GM23338 (cell line): ENCODE results near the gene KIAA1328. TPM values are rescaled to one million over a fixed set of nuclear protein-coding genes. Genes with fewer than 3 reads are reported as not detected.

ENCODE experiments used
- ATAC-seq: fragments of 200-7000 bp; cut with Tn5 transposase; 3 replicates; pipeline ENCODE4 v1.9.1; 2020
- DNase-seq: peaks from one replicate; pipeline ENCODE4 v3.0.0-alpha.2; 2015; ENCODE audit warnings: low spot score
- H2AFZ ChIP-seq: fragments of 200-600 bp; sonication (generic); 2 replicates; pipeline ENCODE4 v1.8.0; 2016; ENCODE audit warnings: antibody characterized with exemption, mild to moderate bottlenecking, moderate library complexity
- H3F3A ChIP-seq: fragments of 200-600 bp; sonication (generic); replicated peaks from 2 replicates; pipeline ENCODE4 v1.8.0; 2017; ENCODE audit warnings: antibody characterized with exemption, mixed run types, low read depth
- H3K27ac ChIP-seq: fragments of 200-600 bp; sonication (generic); 2 replicates; pipeline ENCODE4 v1.6.1; 2016; ENCODE audit warnings: low read depth
- H3K27me3 ChIP-seq: fragments of 200-600 bp; sonication (generic); 2 replicates; pipeline ENCODE4 v1.8.0; 2016; ENCODE audit warnings: mild to moderate bottlenecking, mixed run types, moderate library complexity; ENCODE audit not compliant: insufficient read depth
- H3K36me3 ChIP-seq: fragments of 200-600 bp; sonication (generic); 2 replicates; pipeline ENCODE4 v1.8.0; 2016; ENCODE audit warnings: mild to moderate bottlenecking; ENCODE audit not compliant: insufficient read depth
- H3K4me1 ChIP-seq: fragments of 200-600 bp; sonication (generic); 2 replicates; pipeline ENCODE4 v1.8.0; 2016; ENCODE audit warnings: mild to moderate bottlenecking, moderate library complexity; ENCODE audit not compliant: insufficient read depth
- H3K4me2 ChIP-seq: fragments of 200-600 bp; sonication (generic); 2 replicates; pipeline ENCODE4 v1.7.1; 2017; ENCODE audit warnings: mixed run types
- H3K4me3 ChIP-seq: fragments of 200-600 bp; sonication (generic); 2 replicates; pipeline ENCODE4 v1.6.1; 2016; ENCODE audit warnings: mixed run types
- H3K79me2 ChIP-seq: fragments of 200-600 bp; sonication (generic); replicated peaks from 2 replicates; pipeline ENCODE4 v1.8.0; 2017; ENCODE audit warnings: mild to moderate bottlenecking; ENCODE audit not compliant: insufficient read depth
- H3K9me2 ChIP-seq: fragments of 200-600 bp; sonication (generic); 2 replicates; pipeline ENCODE4 v1.8.0; 2017; ENCODE audit not compliant: insufficient read depth
- H4K20me1 ChIP-seq: fragments of 200-600 bp; sonication (generic); replicated peaks from 2 replicates; pipeline ENCODE4 v1.8.0; 2017; ENCODE audit warnings: mild to moderate bottlenecking; ENCODE audit not compliant: insufficient read depth
- H3K27ac Mint-ChIP-seq: 2 replicates; pipeline ENCODE4 v1.8.0; 2020; ENCODE audit warnings: inconsistent platforms, mild to moderate bottlenecking, moderate library complexity, mixed read lengths
- H3K27me3 Mint-ChIP-seq: 3 replicates; pipeline ENCODE4 v1.8.0; 2022; ENCODE audit warnings: low read depth, mild to moderate bottlenecking, moderate library complexity, mixed read lengths, inconsistent platforms; ENCODE audit not compliant: insufficient read depth, poor library complexity
- H3K36me3 Mint-ChIP-seq: 3 replicates; pipeline ENCODE4 v1.8.0; 2021; ENCODE audit warnings: low read depth, mild to moderate bottlenecking, inconsistent platforms, moderate library complexity, mixed read lengths
- H3K4me1 Mint-ChIP-seq: 3 replicates; pipeline ENCODE4 v1.8.0; 2020; ENCODE audit warnings: mild to moderate bottlenecking, inconsistent platforms, mixed read lengths
- H3K4me3 Mint-ChIP-seq: 3 replicates; pipeline ENCODE4 v1.8.0; 2021; ENCODE audit warnings: moderate library complexity, mild to moderate bottlenecking, inconsistent platforms, mixed read lengths
- H3K9me3 Mint-ChIP-seq: 3 replicates; pipeline ENCODE4 v1.8.0; 2020; ENCODE audit warnings: moderate library complexity, mild to moderate bottlenecking, inconsistent platforms, mixed read lengths
- CREB1 ChIP-seq: fragments of 250-450 bp; sonication (Bioruptor Pico); IDR thresholded peaks from 2 replicates; pipeline ENCODE4 v1.5.0; 2020; ENCODE audit warnings: low read depth, mild to moderate bottlenecking, moderate library complexity
- CTCF ChIP-seq, 2 experiments: fragments of 200-600 bp in 1 of 2; sonication (generic) in 1 of 2; conservative IDR thresholded peaks; 2 replicates each; pipeline versions ENCODE4 v1.5.1 to v1.6.1; 2016 to 2017; ENCODE audit warnings: antibody characterized with exemption in 2 of 2, low read depth in 2 of 2, mild to moderate bottlenecking in 2 of 2, moderate library complexity in 1 of 2
- ETS1 ChIP-seq: IDR thresholded peaks from 2 replicates; pipeline ENCODE4 v1.6.1; 2016; ENCODE audit warnings: antibody characterized with exemption
- EZH2 ChIP-seq: fragments of 200-600 bp; sonication (generic); IDR thresholded peaks from one replicate; pipeline ENCODE4 v1.8.0; 2017; ENCODE audit warnings: antibody characterized with exemption, mild to moderate bottlenecking, low read depth; ENCODE audit not compliant: unreplicated experiment
- EZH2phosphoT487 ChIP-seq: fragments of 200-600 bp; sonication (generic); IDR thresholded peaks from one replicate; pipeline ENCODE4 v1.8.1; 2018; ENCODE audit warnings: antibody characterized with exemption; ENCODE audit not compliant: unreplicated experiment
- JUNB ChIP-seq: IDR thresholded peaks from one replicate; pipeline ENCODE4 v1.6.1; 2016; ENCODE audit warnings: antibody characterized with exemption; ENCODE audit not compliant: unreplicated experiment
- NANOG ChIP-seq: IDR thresholded peaks from 2 replicates; pipeline ENCODE4 v1.6.1; 2016; ENCODE audit warnings: antibody characterized with exemption, borderline replicate concordance
- POLR2AphosphoS5 ChIP-seq: IDR thresholded peaks from 2 replicates; pipeline ENCODE4 v1.6.1; 2016; ENCODE audit warnings: antibody characterized with exemption, low read depth
- REST ChIP-seq: IDR thresholded peaks from one replicate; pipeline ENCODE4 v1.6.1; 2018; ENCODE audit warnings: antibody characterized with exemption; ENCODE audit not compliant: unreplicated experiment
- STAT1 ChIP-seq: IDR thresholded peaks from one replicate; pipeline ENCODE4 v1.6.1; 2016; ENCODE audit warnings: antibody characterized with exemption; ENCODE audit not compliant: unreplicated experiment
- ZNF114 ChIP-seq: fragments of 250-450 bp; sonication (Bioruptor Pico); IDR thresholded peaks from 2 replicates; pipeline ENCODE4 v1.5.0; 2020; ENCODE audit warnings: mild to moderate bottlenecking, moderate library complexity
- ZNF331 ChIP-seq: fragments of 250-450 bp; sonication (Bioruptor Pico); IDR thresholded peaks from 2 replicates; pipeline ENCODE4 v1.5.0; 2020; ENCODE audit warnings: low read depth, mild to moderate bottlenecking, moderate library complexity
- polyA plus RNA-seq: library from polyadenylated mRNA; unstranded; fragments of >200 nt; fragmentation: Nextera tagmentation; extraction: Ambion mirVana; gene quantifications from 2 replicates; pipeline ENCODE4 v1.2.1, GENCODE V29; 2016
- total RNA-seq: library from RNA; depleted of rRNA; stranded (reverse); fragments of >200 nt; shearing (Covaris generic); gene quantifications from 2 replicates; pipeline ENCODE4 v1.2.3, GENCODE V29; 2014
- TF ChIP-seq, protein P1 (sequence below): fragments of 250-450 bp; sonication (Bioruptor Pico); IDR thresholded peaks from 2 replicates; pipeline ENCODE4 v1.5.0; 2020; ENCODE audit warnings: mild to moderate bottlenecking, moderate library complexity

KIAA1328 gene
- total and polyA plus RNA-seq, 2 experiments from 2014 or later: 5.2 to 8.4 TPM

GRCh38 chr18:37259711-37260110 lies 430.8 kb downstream of the KIAA1328 start:
- H3K27ac Mint-ChIP-seq: no peak overlapping the region
- peaks cover 3% of the 10 kb centered on the region for H3K4me1 Mint-ChIP-seq
- Histone ChIP-seq H3K9me2 (no peaks in the 10 kb centered on the region), H3K27me3 (peaks cover 17% of the 10 kb centered on the region), H3K27ac (no peak overlapping the region), H2AFZ (no peak overlapping the region), H3K4me1 (no peaks in the 10 kb centered on the region), H3K79me2 (no peaks in the 10 kb centered on the region), H3K4me2 (no peak overlapping the region), H4K20me1 (no peaks in the 10 kb centered on the region), H3F3A (peaks cover 1% of the 10 kb centered on the region; the same call in 1 of the 2 replicates), H3K36me3 (no peaks in the 10 kb centered on the region), H3K4me3 (no peak overlapping the region)
- no peaks in the 10 kb centered on the region for H3K36me3 Mint-ChIP-seq
- H3K4me3 Mint-ChIP-seq: no peak overlapping the region
- H3K27me3 Mint-ChIP-seq: peaks cover 25% of the 10 kb centered on the region
- TF ChIP-seq STAT1 (no peak), REST (no peak), CREB1 (no peak), CTCF (conservative IDR thresholded peaks at IDR 0.05; ENCODE audit: low read depth in 2 of 2) (no peak), POLR2AphosphoS5 (no peak), EZH2 (no peak), JUNB (no peak), EZH2phosphoT487 (no peak), ZNF114 (CRISPR knock-in tag) (no peak), ETS1 (no peak), ZNF331 (CRISPR knock-in tag) (no peak), NANOG (no peak)
- TF ChIP-seq, protein P1, sequence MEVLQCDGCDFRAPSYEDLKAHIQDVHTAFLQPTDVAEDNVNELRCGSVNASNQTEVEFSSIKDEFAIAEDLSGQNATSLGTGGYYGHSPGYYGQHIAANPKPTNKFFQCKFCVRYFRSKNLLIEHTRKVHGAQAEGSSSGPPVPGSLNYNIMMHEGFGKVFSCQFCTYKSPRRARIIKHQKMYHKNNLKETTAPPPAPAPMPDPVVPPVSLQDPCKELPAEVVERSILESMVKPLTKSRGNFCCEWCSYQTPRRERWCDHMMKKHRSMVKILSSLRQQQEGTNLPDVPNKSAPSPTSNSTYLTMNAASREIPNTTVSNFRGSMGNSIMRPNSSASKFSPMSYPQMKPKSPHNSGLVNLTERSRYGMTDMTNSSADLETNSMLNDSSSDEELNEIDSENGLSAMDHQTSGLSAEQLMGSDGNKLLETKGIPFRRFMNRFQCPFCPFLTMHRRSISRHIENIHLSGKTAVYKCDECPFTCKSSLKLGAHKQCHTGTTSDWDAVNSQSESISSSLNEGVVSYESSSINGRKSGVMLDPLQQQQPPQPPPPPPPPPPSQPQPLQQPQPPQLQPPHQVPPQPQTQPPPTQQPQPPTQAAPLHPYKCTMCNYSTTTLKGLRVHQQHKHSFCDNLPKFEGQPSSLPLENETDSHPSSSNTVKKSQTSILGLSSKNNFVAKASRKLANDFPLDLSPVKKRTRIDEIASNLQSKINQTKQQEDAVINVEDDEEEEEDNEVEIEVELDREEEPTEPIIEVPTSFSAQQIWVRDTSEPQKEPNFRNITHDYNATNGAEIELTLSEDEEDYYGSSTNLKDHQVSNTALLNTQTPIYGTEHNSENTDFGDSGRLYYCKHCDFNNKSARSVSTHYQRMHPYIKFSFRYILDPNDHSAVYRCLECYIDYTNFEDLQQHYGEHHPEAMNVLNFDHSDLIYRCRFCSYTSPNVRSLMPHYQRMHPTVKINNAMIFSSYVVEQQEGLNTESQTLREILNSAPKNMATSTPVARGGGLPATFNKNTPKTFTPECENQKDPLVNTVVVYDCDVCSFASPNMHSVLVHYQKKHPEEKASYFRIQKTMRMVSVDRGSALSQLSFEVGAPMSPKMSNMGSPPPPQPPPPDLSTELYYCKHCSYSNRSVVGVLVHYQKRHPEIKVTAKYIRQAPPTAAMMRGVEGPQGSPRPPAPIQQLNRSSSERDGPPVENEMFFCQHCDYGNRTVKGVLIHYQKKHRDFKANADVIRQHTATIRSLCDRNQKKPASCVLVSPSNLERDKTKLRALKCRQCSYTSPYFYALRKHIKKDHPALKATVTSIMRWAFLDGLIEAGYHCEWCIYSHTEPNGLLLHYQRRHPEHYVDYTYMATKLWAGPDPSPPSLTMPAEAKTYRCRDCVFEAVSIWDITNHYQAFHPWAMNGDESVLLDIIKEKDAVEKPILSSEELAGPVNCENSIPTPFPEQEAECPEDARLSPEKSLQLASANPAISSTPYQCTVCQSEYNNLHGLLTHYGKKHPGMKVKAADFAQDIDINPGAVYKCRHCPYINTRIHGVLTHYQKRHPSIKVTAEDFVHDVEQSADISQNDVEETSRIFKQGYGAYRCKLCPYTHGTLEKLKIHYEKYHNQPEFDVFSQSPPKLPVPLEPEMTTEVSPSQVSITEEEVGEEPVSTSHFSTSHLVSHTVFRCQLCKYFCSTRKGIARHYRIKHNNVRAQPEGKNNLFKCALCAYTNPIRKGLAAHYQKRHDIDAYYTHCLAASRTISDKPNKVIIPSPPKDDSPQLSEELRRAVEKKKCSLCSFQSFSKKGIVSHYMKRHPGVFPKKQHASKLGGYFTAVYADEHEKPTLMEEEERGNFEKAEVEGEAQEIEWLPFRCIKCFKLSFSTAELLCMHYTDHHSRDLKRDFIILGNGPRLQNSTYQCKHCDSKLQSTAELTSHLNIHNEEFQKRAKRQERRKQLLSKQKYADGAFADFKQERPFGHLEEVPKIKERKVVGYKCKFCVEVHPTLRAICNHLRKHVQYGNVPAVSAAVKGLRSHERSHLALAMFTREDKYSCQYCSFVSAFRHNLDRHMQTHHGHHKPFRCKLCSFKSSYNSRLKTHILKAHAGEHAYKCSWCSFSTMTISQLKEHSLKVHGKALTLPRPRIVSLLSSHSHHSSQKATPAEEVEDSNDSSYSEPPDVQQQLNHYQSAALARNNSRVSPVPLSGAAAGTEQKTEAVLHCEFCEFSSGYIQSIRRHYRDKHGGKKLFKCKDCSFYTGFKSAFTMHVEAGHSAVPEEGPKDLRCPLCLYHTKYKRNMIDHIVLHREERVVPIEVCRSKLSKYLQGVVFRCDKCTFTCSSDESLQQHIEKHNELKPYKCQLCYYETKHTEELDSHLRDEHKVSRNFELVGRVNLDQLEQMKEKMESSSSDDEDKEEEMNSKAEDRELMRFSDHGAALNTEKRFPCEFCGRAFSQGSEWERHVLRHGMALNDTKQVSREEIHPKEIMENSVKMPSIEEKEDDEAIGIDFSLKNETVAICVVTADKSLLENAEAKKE (CRISPR knock-in tag): no peak
- no peaks in the 10 kb centered on the region for H3K9me3 Mint-ChIP-seq
- ATAC-seq (no peak), DNase-seq (no peak)
